ENCODE results near the gene TIGD1. TPM values are rescaled to one million over a fixed set of nuclear protein-coding genes. Genes with fewer than 3 reads are reported as not detected.

The TIGD1 gene
- total RNA-seq, 1 experiment from 2014 or later: 5.1 TPM

DNA sequence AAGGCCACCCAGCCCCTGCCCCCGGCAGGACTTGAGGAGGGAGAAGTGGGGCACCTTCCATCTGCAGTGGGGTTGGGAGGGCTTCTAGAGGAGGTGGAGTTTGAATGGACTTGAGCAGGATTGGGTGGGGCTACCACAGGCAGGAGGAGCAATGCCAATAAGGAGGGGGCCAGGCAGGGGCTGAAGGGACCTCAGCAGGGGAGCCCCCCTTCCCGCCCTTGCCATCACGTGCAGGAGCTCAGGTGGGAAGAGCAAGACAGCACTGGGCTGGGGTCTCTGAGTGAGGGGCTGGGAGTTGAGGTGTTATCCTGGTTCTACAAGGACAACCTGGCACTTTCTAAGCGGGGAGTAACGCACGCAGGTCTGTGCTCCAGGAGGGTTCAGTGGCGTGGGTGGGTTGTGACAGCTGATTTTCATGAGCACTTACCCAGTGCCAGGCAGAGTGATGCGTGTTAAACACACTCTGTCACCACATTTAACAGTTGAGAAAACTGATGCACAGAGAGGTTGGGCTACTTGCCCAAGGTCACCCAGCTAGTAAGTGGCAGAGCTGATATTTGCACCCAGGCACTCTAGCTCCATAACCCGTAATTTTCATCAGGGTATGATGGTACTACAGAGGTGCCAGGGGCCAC lies 19.6 kb downstream of the TIGD1 start:
- POLR2A ChIA-PET: no interaction called here
- TF ChIP-seq POLR2AphosphoS5 (IDR thresholded peaks at IDR 0.05; ENCODE audit: low read depth, low read length) (no peak), CTCF (IDR thresholded peaks at IDR 0.05) (no peak), REST (IDR thresholded peaks at IDR 0.05; ENCODE audit: insufficient read depth in 1 of 2, low read depth in 2 of 2, low read length in 1 of 2) (no peak), SIN3A (IDR thresholded peaks at IDR 0.05; ENCODE audit: borderline replicate concordance, insufficient read depth, low read depth, low read length) (no peak), TCF7L2 (IDR thresholded peaks at IDR 0.05; ENCODE audit: low read depth, low read length) (no peak)
- in situ Hi-C loops (cut with HindIII; ENCODE audit: low pct_unique_long_range_greater_than_20kb, low sequenced_read_pairs): no loop called here
- no peak for DNase-seq (ENCODE audit: low read depth, low spot score)
- Histone ChIP-seq H3K4me3 (ENCODE audit: low read depth in 2 of 2, low read length in 2 of 2) (no peak overlapping the region), H3K27ac (ENCODE audit: low read length) (no peak overlapping the region), H3K36me3 (ENCODE audit: control insufficient read depth, insufficient read depth, low read length) (no peaks in the 10 kb centered on the region), H3K9me3 (ENCODE audit: control insufficient read depth, insufficient read depth, low read depth, low read length) (no peaks in the 10 kb centered on the region), H3K27me3 (ENCODE audit: control insufficient read depth, insufficient read depth, low read length) (no peaks in the 10 kb centered on the region), H3K4me1 (ENCODE audit: control insufficient read depth, insufficient read depth, low read length) (no peaks in the 10 kb centered on the region)
- intact Hi-C loops (cut with micrococcal nuclease; ENCODE audit: unreplicated experiment): no loop called here
- BruUV-seq (replicated peaks): no TSS peak
- ATAC-seq: no peak
- CTCF ChIA-PET: no interaction called here

DNA sequence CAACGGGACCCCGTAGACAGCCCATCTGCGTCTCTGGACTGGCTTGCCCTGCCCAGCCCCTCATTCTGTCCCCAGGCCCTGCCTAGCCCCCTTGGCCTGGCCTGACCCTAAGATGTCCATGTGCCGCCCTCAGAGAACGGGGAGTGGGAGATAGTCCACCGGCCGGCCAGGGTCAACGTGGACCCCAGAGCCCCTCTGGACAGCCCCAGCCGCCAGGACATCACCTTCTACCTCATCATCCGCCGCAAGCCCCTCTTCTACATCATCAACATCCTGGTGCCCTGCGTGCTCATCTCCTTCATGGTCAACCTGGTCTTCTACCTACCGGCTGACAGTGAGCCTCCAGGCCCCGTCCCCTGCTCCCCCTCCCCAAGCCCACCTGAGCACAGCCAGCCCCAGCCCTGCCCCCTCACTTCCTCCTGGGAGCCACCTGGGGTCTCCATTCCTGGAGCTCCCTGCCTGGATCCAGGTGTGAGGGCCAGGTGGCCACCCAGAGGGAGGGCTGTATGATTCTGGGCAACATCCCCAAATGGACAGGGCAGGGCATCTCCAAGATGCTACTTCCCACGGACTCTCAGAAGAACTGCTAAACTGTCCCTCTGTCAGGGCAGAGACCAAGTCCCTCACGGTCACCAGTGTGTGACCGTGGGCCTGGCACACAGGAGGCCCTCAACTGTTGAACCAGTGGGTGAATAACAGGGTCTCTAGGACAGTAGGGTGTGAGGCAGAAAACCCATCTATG lies 20.4 kb downstream of the TIGD1 start:
- H3K4me3 ChIP-seq (ENCODE audit: low read depth in 2 of 2, low read length in 2 of 2): no peak overlapping the region
- in situ Hi-C loops (cut with HindIII; ENCODE audit: low pct_unique_long_range_greater_than_20kb, low sequenced_read_pairs): no loop called here
- no peaks in the 10 kb centered on the region for H3K9me3 ChIP-seq (ENCODE audit: control insufficient read depth, insufficient read depth, low read depth, low read length)
- no TSS peak for BruUV-seq (replicated peaks)
- POLR2A ChIA-PET: no interaction called here
- TF ChIP-seq POLR2AphosphoS5 (IDR thresholded peaks at IDR 0.05; ENCODE audit: low read depth, low read length): no peak
- no peak for TF ChIP-seq REST (IDR thresholded peaks at IDR 0.05; ENCODE audit: insufficient read depth in 1 of 2, low read depth in 2 of 2, low read length in 1 of 2)
- TF ChIP-seq SIN3A (IDR thresholded peaks at IDR 0.05; ENCODE audit: borderline replicate concordance, insufficient read depth, low read depth, low read length): no peak
- TF ChIP-seq CTCF (IDR thresholded peaks at IDR 0.05): no peak
- no peak for TF ChIP-seq TCF7L2 (IDR thresholded peaks at IDR 0.05; ENCODE audit: low read depth, low read length)
- ATAC-seq: no peak
- CTCF ChIA-PET: no interaction called here
- no peaks in the 10 kb centered on the region for H3K4me1 ChIP-seq (ENCODE audit: control insufficient read depth, insufficient read depth, low read length)
- no peaks in the 10 kb centered on the region for H3K27me3 ChIP-seq (ENCODE audit: control insufficient read depth, insufficient read depth, low read length)
- intact Hi-C loops (cut with micrococcal nuclease; ENCODE audit: unreplicated experiment): loop anchor here (10.0 kb wide), 2 partner anchors 185 to 625 kb away; no protein-coding TSS in a partner anchor
- no peaks in the 10 kb centered on the region for H3K36me3 ChIP-seq (ENCODE audit: control insufficient read depth, insufficient read depth, low read length)
- no peak for DNase-seq (ENCODE audit: low read depth, low spot score)
- no peak overlapping the region for H3K27ac ChIP-seq (ENCODE audit: low read length)
